WI38 (cell line): ENCODE measurements around the gene AAK1.

ENCODE experiments used
- H3K4me3 ChIP-seq: 2 replicates; pipeline ENCODE4 v1.5.1; 2011; ENCODE audit warnings: low read depth, mild to moderate bottlenecking, control low read depth, low read length
- CTCF ChIP-seq: IDR thresholded peaks from 2 replicates; pipeline ENCODE4 v1.5.1; 2012; ENCODE audit warnings: low read depth, mild to moderate bottlenecking, control low read depth, low read length

The AAK1 gene

GRCh38 chr2:69643602-69644505 is at the start of gene AAK1:
Gene AAK1 (minus strand): TSS chr2:69643739. CDS start chr2:69643040, 699 bp downstream.
- peak within 1 kb of the TSS; percentile 91 for H3K4me3 ChIP-seq
- no peak for TF ChIP-seq CTCF

- H3K4me3 ChIP-seq: no peak overlapping the region
- no peak for TF ChIP-seq CTCF
Observed at GRCh38 chr2:69692424-69692823, 48.9 kb upstream of the AAK1 start.

GRCh38 chr2:69689969-69690368 is 46.4 kb upstream of the AAK1 start:
- no peak overlapping the region for H3K4me3 ChIP-seq
- TF ChIP-seq CTCF: no peak

- TF ChIP-seq CTCF: no peak
- H3K4me3 ChIP-seq: no peak overlapping the region
Observed at GRCh38 chr2:69689466-69689865, 45.9 kb upstream of the AAK1 start.

- no peak overlapping the region for H3K4me3 ChIP-seq
- no peak for TF ChIP-seq CTCF
Observed at GRCh38 chr2:69687971-69688611, 44.6 kb upstream of the AAK1 start.

GRCh38 chr2:69686813-69687212 is 43.3 kb upstream of the AAK1 start:
- no peak overlapping the region for H3K4me3 ChIP-seq
- TF ChIP-seq CTCF: no peak
